ENCODE data around the gene GSC2. TPM values are rescaled to one million over a fixed set of nuclear protein-coding genes. Genes with fewer than 3 reads are reported as not detected.

GSC2 gene
- total and polyA plus RNA-seq, 9 of the 15 experiments (the other 6 are each of a cell fraction or from before 2014, with no cell fraction given): not detected

DNA sequence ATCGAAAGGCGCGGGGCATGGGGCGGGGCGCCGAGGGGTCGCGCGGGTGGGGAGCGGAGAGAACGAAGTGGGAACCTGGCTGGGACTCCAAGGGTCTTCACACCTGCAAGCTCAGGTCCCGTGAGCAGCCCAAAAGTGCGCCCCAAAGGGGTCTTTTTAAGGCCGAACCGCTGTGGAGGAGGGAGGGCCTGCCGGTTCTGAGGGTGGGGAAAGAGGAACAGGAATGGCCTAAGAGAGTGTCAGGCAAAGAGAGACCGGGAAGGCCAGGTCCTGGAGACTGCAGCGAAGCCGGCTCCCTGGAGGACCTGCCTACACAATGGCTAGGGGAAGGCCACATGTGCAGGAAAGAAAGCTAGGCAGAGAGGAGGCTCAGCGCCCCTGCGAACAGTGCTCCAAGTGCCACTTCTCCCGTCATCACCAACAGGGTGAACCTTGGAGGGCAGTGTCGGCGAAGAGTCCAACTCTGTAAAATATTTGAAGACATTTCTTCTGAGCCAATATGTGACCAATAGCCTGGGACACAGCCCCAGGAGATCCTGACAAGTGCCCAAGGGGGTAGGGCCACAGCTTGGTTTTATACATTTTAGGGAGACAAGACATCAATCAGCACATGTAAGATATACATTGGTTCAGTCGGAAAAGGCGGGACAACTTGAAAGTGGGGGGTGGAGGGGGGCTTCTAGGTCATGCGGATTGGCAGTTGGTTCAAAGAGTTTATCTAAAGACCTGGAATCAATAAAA is 27.2 kb downstream of the GSC2 start:
- BruUV-seq (replicated peaks): TSS peak; percentile 89
- Histone ChIP-seq H3K9ac (ENCODE audit: insufficient read depth in 1 of 2, low read depth in 2 of 2, low read length in 2 of 2) (peak overlapping the region; percentile 50 to 89; a peak in 3 of 4 replicates), H3K4me3 (peak overlapping the region; percentile 77), H4K20me1 (replicated peaks; ENCODE audit: control insufficient read depth, insufficient read depth, low read length) (peaks cover 38% of the 10 kb centered on the region), H3K4me2 (ENCODE audit: insufficient read depth, low read length) (peak overlapping the region; percentile 75), H2AFZ (ENCODE audit: low read depth, low read length) (peak overlapping the region; percentile 90), H3K79me2 (ENCODE audit: control insufficient read depth, insufficient read depth, low read length) (peaks cover 43% of the 10 kb centered on the region), H3K27me3 (ENCODE audit: control insufficient read depth in 2 of 2, insufficient read depth in 2 of 2, low read length in 2 of 2) (peaks cover 18 to 30% of the 10 kb centered on the region in 2 experiments; a peak in 4 of 5 replicates), H3K9me3 (replicated peaks; ENCODE audit: control insufficient read depth, insufficient read depth, low read depth, low read length) (no peaks in the 10 kb centered on the region), H3K27ac (ENCODE audit: extremely low read depth, low read depth, low read length) (peak overlapping the region; percentile 29; the same call in 2 of the 3 replicates), H3K4me1 (replicated peaks in 1 of 2; ENCODE audit: control insufficient read depth in 2 of 2, insufficient read depth in 2 of 2, low read length in 2 of 2) (peaks cover 30 to 55% of the 10 kb centered on the region in 2 experiments), H3K36me3 (ENCODE audit: control insufficient read depth, insufficient read depth, low read length) (peaks cover 23% of the 10 kb centered on the region), H3K9me1 (ENCODE audit: control insufficient read depth, insufficient read depth, low read length) (peaks cover 10% of the 10 kb centered on the region)
- peak; percentile 22 for ATAC-seq
- POLR2A ChIA-PET: interaction anchor here (0.6 to 9.0 kb wide), 19 partner anchors 8 to 1473 kb away, joined by 3 to 67 read pairs (median 4); partner anchors contain the start of gene ESS2
- CTCF ChIA-PET (ENCODE audit: low intra/inter-chr PET ratio): interaction anchor here (0.6 kb wide), 1 partner anchor 831 kb away, joined by 5 read pairs; no protein-coding TSS in a partner anchor
- intact Hi-C loops (cut with micrococcal nuclease): loop anchor here (1.0 to 10.0 kb wide), 6 partner anchors 14 to 502 kb away; partner anchors contain the start of genes CDC45, ESS2, HIRA and MRPL40
- in situ Hi-C loops (cut with MboI): no loop called here
- peak in 2 of 4 experiments; percentile 65 to 75 for DNase-seq (ENCODE audit: extremely low read depth in 1 of 4, low spot score in 3 of 4)
- no peak for FAIRE-seq
- 29% methylated on average over 27 of the region's 27 CpGs for whole genome bisulfite sequencing (ENCODE audit: insufficient coverage, low coverage, missing lambda C conversion rate)
- TF ChIP-seq ZNF778 (CRISPR knock-in tag; IDR thresholded peaks at IDR 0.05) (no peak), ZNF592 (IDR thresholded peaks at IDR 0.05) (no peak), HDAC1 (IDR thresholded peaks at IDR 0.05) (peak in 1 of 2 experiments; percentile 28; a peak in 1 of 4 replicates), NFIC (IDR thresholded peaks at IDR 0.05) (peak; percentile 33), COPS2 (conservative IDR thresholded peaks at IDR 0.05) (no peak), HEY1 (CRISPR knock-in tag; IDR thresholded peaks at IDR 0.05; ENCODE audit: borderline replicate concordance) (no peak), CHD2 (IDR thresholded peaks at IDR 0.05; ENCODE audit: low read depth, low read length) (no peak), MTA1 (IDR thresholded peaks at IDR 0.05; ENCODE audit: borderline replicate concordance) (0 out of 2 replicates have a peak, but pooled peaks have one; percentile 8), RFX7 (CRISPR knock-in tag; IDR thresholded peaks at IDR 0.05) (peak; percentile 82), POLR2B (IDR thresholded peaks at IDR 0.05; ENCODE audit: low read depth, partially characterized antibody) (peak; percentile 15)
- TF ChIP-seq, protein P1, sequence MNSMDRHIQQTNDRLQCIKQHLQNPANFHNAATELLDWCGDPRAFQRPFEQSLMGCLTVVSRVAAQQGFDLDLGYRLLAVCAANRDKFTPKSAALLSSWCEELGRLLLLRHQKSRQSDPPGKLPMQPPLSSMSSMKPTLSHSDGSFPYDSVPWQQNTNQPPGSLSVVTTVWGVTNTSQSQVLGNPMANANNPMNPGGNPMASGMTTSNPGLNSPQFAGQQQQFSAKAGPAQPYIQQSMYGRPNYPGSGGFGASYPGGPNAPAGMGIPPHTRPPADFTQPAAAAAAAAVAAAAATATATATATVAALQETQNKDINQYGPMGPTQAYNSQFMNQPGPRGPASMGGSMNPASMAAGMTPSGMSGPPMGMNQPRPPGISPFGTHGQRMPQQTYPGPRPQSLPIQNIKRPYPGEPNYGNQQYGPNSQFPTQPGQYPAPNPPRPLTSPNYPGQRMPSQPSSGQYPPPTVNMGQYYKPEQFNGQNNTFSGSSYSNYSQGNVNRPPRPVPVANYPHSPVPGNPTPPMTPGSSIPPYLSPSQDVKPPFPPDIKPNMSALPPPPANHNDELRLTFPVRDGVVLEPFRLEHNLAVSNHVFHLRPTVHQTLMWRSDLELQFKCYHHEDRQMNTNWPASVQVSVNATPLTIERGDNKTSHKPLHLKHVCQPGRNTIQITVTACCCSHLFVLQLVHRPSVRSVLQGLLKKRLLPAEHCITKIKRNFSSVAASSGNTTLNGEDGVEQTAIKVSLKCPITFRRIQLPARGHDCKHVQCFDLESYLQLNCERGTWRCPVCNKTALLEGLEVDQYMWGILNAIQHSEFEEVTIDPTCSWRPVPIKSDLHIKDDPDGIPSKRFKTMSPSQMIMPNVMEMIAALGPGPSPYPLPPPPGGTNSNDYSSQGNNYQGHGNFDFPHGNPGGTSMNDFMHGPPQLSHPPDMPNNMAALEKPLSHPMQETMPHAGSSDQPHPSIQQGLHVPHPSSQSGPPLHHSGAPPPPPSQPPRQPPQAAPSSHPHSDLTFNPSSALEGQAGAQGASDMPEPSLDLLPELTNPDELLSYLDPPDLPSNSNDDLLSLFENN (IDR thresholded peaks at IDR 0.05; ENCODE audit: low read depth in 2 of 2, low read length in 2 of 2): no peak
- TF ChIP-seq, protein P2, sequence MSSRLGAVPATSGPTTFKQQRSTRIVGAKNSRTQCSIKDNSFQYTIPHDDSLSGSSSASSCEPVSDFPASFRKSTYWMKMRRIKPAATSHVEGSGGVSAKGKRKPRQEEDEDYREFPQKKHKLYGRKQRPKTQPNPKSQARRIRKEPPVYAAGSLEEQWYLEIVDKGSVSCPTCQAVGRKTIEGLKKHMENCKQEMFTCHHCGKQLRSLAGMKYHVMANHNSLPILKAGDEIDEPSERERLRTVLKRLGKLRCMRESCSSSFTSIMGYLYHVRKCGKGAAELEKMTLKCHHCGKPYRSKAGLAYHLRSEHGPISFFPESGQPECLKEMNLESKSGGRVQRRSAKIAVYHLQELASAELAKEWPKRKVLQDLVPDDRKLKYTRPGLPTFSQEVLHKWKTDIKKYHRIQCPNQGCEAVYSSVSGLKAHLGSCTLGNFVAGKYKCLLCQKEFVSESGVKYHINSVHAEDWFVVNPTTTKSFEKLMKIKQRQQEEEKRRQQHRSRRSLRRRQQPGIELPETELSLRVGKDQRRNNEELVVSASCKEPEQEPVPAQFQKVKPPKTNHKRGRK (tag; IDR thresholded peaks at IDR 0.05): peak; percentile 50; the same call in 1 of the 2 replicates

Measured in K562 (cell line).